ENCODE data around the gene PFN1.

GRCh38 chr17:4931963-4932362 lies 16.4 kb downstream of the PFN1 start, which contains the start of gene GP1BA:
- TF ChIP-seq EZH2 (IDR thresholded peaks at IDR 0.05; ENCODE audit: borderline replicate concordance, low read depth, low read length, severe bottlenecking) (no peak), POLR2A (IDR thresholded peaks at IDR 0.05; ENCODE audit: low read depth, low read length) (no peak)

Measured in endothelial cell of umbilical vein (primary cell).